Ascending aorta (tissue), 2 donors: ENCODE measurements around the gene FNBP1L. TPM values are rescaled to one million over a fixed set of nuclear protein-coding genes. Genes with fewer than 3 reads are reported as not detected.

Source experiments
- DNase-seq, 2 donors: peaks; one replicate each; pipeline ENCODE4 v3.0.0-alpha.2; 2019; ENCODE audit warnings: low spot score in 2 of 2
- H3K27ac ChIP-seq, 2 donors: fragments of 200-600 bp; sonication (generic); one replicate each; pipeline ENCODE4 v1.5.1; 2016 to 2017; ENCODE audit warnings: mild to moderate bottlenecking in 1 of 2
- H3K27me3 ChIP-seq: fragments of 200-600 bp; sonication (generic); one replicate; pipeline ENCODE4 v1.5.1; 2017
- H3K36me3 ChIP-seq, 2 donors: fragments of 200-600 bp; sonication (generic); one replicate each; pipeline ENCODE4 v1.5.1; 2016
- H3K4me1 ChIP-seq, 2 donors: fragments of 200-600 bp; sonication (generic); one replicate each; pipeline ENCODE4 v1.5.1; 2016 to 2017; ENCODE audit warnings: mild to moderate bottlenecking in 1 of 2
- H3K4me3 ChIP-seq, 2 donors: fragments of 200-600 bp; sonication (generic); one replicate each; pipeline ENCODE4 v1.5.1; 2016 to 2017; ENCODE audit warnings: mild to moderate bottlenecking in 1 of 2
- H3K9me3 ChIP-seq, 2 donors: fragments of 200-600 bp; sonication (generic); one replicate each; pipeline ENCODE4 v1.5.1; 2016
- CTCF ChIP-seq, 3 experiments: fragments of 200-600 bp in 2 of 3; fragments of 450-650 bp in 1 of 3; sonication (generic) in 2 of 3; IDR thresholded peaks; one replicate each; pipeline ENCODE4 v1.5.1; 2016 to 2019; ENCODE audit warnings: antibody characterized with exemption in 3 of 3, mild to moderate bottlenecking in 1 of 3, moderate library complexity in 1 of 3
- intact Hi-C: fragments of 100-400 bp; cut with DNase I; formaldehyde crosslinking; loops from one replicate; pipeline ENCODE4 v1.15.1; 2023
- total RNA-seq: library from RNA; depleted of rRNA; stranded (reverse); fragments of >200 nt; gene quantifications from one replicate; pipeline ENCODE4 v1.1.0, GENCODE V29; 2016

The FNBP1L gene
- total RNA-seq, 1 donor from 2014 or later = 12.6 TPM

- no peak overlapping the region for H3K27ac ChIP-seq
- intact Hi-C loops = loop anchor here (10.0 kb wide), 1 partner anchor 113 kb away; no protein-coding TSS in a partner anchor
- H3K4me1 ChIP-seq = no peaks in the 10 kb centered on the region
Observed at GRCh38 chr1:93442008-93442666, 5.8 kb upstream of the FNBP1L start.

GRCh38 chr1:93442741-93443140 is 5.2 kb upstream of the FNBP1L start:
- intact Hi-C loops = loop anchor here (10.0 kb wide), 1 partner anchor 112 kb away; no protein-coding TSS in a partner anchor

More at GRCh38 chr1:93442008-93442666, 5.8 kb upstream of the FNBP1L start:
- no peak for DNase-seq
- Histone ChIP-seq H3K36me3 (no peaks in the 10 kb centered on the region), H3K9me3 (no peaks in the 10 kb centered on the region), H3K4me3 (no peak overlapping the region), H3K27me3 (no peaks in the 10 kb centered on the region)
- no peak for TF ChIP-seq CTCF (IDR thresholded peaks at IDR 0.05)

GRCh38 chr1:93443454-93443853 is 4.5 kb upstream of the FNBP1L start:
- H3K27ac ChIP-seq = no peak overlapping the region
- DNase-seq = no peak
- no peaks in the 10 kb centered on the region for H3K36me3 ChIP-seq
- H3K27me3 ChIP-seq = no peaks in the 10 kb centered on the region
- no peaks in the 10 kb centered on the region for H3K4me1 ChIP-seq
- intact Hi-C loops = loop anchor here (10.0 kb wide), 1 partner anchor 111 kb away; no protein-coding TSS in a partner anchor
- H3K9me3 ChIP-seq = no peaks in the 10 kb centered on the region
- TF ChIP-seq CTCF (IDR thresholded peaks at IDR 0.05) = no peak
- no peak overlapping the region for H3K4me3 ChIP-seq

More at GRCh38 chr1:93442741-93443140, 5.2 kb upstream of the FNBP1L start:
- Histone ChIP-seq H3K27ac (no peak overlapping the region), H3K36me3 (no peaks in the 10 kb centered on the region), H3K9me3 (no peaks in the 10 kb centered on the region), H3K27me3 (no peaks in the 10 kb centered on the region), H3K4me3 (no peak overlapping the region), H3K4me1 (no peaks in the 10 kb centered on the region)
- no peak for TF ChIP-seq CTCF (IDR thresholded peaks at IDR 0.05)
- DNase-seq = no peak

- no peak for TF ChIP-seq CTCF (IDR thresholded peaks at IDR 0.05)
- intact Hi-C loops = loop anchor here (10.0 kb wide), 1 partner anchor 108 kb away; no protein-coding TSS in a partner anchor
- Histone ChIP-seq H3K27ac (no peak overlapping the region), H3K4me1 (peaks cover 0 to 3% of the 10 kb centered on the region in 2 donors), H3K36me3 (no peaks in the 10 kb centered on the region), H3K4me3 (peak overlapping the region; percentile 93 to 95), H3K27me3 (no peaks in the 10 kb centered on the region), H3K9me3 (no peaks in the 10 kb centered on the region)
- no peak for DNase-seq
Observed at GRCh38 chr1:93446837-93447451, 974 bp upstream of the FNBP1L start.

- no peak for DNase-seq
- Histone ChIP-seq H3K27me3 (no peaks in the 10 kb centered on the region), H3K9me3 (no peaks in the 10 kb centered on the region), H3K4me1 (peaks cover 0 to 3% of the 10 kb centered on the region in 2 donors), H3K27ac (peak overlapping the region; percentile 59 to 66), H3K4me3 (peak overlapping the region; percentile 93 to 95), H3K36me3 (no peaks in the 10 kb centered on the region)
- no peak for TF ChIP-seq CTCF (IDR thresholded peaks at IDR 0.05)
- intact Hi-C loops = loop anchor here (10.0 kb wide), 1 partner anchor 106 kb away; no protein-coding TSS in a partner anchor
Observed at GRCh38 chr1:93448292-93448982, 519 bp downstream of the FNBP1L start.
